CD4-positive, alpha-beta T cell treated with Interleukin-4 for 1 hour (primary cell): Measurements from ENCODE around the gene APOL2.
"Not testable (repeated sequence)": the region's sequence is repeated elsewhere in the genome, so short reads cannot be mapped to it uniquely, and the experiment has no call there.

Source experiments
- DNase-seq, 2 donors: peaks; one replicate each; pipeline ENCODE4 v3.0.0-alpha.2; 2020 to 2022

APOL2 gene

DNA sequence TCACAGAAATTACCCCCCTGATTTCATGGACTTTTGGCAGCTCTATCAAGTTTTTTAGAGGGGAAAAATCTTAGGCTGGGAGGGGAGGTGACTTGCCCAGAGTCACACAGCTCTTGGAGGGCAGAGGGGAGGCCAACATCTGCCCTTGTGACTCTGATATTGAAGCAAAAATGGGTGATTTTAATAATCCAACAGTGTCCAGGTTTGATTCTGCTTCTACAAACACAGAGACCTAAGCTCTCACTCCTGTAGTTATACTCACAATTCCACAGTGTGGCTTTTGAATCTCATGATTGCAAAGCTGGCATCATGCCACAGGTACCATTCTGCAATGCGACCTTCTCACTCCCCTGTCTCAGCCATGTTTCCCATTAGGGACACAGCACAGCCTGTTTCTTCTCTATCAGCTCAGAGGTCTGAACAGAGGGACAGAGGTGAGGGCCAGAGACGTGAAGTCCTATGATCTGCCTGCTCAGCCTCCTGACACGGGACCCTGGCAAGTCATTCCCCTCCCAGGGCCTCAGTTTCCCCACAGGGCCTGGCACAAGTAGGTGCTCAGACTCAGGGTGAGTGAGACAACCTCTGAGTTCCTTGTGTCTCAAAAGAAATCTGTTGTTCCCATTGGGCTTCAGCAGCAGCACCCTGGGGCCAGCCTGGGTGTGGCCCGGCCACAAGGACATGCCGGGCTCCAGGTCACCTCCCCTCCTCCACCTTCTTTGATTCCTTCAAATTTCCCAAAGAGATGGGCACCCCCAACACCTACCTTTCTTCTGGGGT, 766 bp downstream of the APOL2 start:
- DNase-seq: no peak

DNA sequence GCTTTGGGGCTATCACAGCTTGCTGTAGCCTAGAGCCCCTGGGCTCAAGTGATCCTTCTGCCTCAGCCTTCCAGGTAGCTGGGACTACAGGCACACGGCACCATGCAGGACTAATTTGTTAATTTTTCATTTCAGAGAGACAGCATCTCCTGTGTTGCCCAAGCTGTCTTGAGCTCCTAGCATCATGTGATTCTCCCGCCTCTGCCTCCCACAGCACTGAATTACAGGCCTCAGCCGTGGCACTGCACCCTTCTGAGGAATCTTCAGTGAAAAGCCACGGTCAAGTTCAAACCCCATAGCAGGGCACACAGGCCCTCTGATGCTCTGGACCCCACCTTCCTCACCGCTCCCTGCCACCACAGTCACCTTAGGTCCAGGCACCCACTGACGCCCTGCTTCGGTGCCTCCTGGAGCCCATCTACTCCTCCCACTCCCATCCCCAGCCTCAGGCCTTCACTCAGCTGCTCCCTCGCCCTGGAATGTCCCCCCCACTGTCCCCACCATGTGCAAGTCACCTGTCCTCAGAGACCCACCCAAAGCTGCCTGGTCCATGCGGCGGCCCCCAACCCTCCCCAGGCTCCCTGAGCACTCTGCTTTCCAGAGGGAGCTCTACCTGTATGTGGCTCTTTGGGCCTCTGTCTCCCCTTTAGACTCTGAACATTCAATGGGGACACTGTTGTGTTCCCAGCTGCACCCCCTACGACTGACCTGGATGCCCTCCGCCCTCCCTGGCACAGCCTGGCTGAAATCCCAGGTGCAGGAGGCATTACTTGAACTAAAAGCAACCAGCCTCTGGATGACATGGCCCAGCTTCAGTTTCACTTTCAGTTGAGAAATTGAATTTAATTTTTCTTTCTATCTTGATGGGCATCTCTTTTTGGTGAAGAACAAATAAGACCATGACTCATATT, 1.6 kb downstream of the APOL2 start:
- peak in 1 of 2 donors; percentile 41 for DNase-seq

DNA sequence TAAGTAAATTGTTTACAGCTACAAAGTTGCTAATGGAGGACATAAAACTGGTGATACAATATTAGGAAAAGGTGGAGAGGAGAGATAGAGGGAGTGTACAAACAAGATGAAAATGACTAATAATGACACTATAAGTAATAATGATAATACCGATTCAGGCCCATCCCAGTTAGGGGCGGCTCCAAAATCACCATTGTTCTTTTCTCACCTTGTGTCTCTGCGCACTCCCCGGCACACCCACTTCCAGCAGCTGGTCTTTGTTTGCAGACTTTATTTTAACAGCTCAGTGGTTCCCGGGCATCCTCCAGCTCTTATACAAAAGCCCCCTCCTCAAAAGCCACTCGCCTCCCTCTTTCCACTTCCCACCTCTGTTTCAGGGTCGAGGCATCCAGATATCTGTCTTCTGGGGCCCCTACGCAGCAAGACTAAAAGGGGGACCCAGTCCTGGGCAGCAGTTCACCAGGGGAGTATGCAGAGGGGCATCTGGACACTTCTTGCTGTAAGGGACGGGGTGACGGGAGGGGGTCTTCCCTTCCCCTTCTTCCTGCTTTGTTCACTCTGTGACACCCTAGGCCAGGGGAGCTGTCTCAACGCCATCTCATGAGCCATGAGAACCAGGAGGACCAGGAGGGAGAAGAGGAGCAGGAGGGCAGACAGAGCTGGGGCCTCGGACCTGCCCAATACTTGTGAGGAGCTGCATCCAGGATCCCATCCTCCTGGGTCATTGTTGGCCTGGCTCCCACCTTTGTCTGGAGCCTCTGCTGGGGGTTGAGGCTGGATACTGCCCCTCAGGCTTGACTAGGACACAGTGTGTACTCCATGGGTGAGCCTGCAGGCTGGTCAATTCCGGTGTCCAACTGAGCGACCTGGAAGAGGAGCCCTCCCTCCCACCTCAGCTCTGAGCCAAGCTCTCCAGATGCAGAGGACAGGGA, 2.7 kb downstream of the APOL2 start:
- DNase-seq: no peak

DNA sequence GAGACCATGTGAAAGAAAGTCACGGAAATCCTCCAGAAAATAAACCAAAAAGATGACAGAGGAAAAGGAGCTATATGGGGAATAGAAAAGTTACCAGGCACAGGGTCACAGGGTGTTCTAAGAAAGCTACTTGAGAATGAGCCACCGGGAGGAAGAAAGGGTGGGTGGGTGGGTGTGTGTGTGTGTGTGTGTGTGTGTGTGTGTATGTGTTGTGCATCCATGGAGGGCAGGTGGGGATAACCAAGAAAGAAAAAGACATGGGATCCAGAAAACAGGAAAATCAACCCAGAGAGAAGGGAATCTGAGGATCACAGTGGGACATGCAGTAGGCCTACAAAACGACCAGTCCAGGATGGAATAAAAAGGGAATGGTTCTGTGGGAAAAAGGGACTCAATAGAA, 3.7 kb downstream of the APOL2 start:
- DNase-seq: no peak

DNA sequence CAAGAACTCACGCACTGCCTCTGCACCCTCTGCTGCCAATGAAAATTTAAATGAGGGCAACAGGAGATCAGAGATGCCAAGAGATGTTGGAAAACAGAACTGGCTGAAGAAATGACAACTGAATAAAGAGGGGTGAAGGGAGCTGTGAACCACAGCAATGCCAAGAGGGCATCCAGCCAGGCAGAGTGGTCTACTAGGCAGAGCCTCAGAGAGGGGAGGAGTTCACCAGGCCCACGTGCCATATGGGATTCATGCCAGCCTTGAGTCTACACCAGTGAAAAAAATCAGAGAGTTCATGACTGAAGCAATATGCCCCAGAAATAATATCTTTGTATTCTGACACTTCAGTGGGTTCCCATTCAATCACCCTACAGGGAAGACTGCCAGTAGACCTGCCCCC, 4.4 kb downstream of the APOL2 start:
- no peak for DNase-seq

DNA sequence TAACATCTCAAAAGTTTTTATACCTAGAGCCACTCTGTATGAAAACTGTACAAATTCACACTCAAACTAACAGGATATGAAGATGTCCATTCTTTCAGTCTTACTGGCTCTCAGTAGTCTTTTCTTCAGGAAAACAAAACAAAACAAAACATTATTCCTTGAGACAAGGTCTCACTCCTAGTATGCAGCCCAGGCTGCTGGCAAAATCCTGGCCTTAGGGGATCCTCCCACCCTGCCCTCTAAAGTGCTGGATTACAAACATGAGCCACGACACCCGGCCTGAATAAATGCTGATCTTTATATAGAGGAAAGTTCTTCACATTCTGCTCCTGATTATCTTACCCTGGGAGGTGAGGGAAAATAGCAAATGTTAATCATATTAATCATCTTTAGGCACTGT, 5.1 kb downstream of the APOL2 start:
- no peak for DNase-seq

DNA sequence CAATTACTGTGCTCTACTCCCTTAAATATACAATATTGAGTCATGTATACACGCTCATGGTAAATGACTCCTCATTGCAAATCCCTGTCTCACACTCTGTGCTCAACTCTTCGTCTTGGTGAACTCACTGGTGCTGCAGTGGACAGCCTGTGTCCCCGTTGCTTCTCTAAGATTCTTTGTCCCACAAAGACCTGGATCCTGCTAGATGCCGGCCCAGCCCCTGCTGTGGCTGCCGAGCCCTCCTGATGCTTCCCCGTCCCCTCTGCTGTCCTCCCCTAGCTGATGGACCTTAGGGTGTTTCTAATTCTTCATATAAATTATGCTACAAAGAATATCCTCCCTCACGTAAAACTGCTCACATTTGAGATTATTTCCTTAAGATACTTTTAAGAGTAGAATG, 5.5 kb downstream of the APOL2 start:
- no peak for DNase-seq

DNA sequence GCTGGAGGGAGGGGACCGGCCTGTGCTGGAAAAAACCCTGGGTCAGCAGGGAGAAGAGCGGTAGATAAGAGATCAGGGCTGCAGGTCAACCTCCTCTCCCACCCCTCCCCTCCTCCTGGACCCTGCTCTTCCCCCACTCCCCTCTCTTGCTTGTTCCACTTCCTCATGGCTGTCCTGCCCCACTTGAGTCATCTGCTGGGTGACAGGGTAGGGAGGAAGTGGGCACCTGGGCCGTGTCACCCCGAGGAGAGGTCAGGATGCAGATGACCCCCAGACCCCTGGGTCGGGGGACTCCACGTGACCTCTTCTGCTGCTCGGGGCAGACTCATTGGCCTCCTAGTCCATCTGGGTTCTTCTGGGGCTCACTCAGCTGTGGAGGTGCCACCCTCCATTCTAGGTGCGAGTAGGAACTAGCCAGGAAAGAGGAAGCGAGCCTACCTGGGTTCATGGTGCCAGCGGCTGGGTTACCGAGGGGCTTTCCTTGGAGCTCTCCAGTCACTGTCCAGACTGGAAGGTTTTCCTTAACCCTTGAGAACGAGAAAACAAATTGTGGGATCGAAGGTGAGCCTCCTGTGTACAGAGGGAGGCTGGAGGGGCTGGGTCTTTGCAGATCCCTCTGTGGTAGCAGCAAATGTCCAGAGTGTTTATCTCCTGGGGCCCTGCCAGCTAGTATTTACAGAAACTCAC, 6.5 kb downstream of the APOL2 start:
- DNase-seq: no peak

DNA sequence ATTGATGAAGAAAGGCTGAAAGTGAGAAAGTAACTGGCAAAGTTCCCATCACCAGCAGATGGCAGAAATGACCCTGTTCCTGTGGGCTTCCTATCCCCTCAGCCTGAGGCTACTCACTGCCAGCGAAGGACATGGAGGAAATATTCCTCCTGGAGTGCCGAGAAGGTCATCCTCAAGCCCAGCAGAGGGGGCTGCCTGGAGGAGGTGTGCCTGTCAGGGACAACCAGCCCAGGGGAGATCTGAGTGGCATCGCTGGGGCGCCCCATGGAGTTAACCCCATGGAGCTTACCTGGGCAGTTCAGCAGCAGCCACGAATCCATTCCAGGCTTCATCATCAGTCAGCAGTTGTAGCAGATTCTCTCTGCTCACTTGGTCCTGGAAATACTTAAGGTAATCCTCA, 8.3 kb downstream of the APOL2 start:
- not testable (repeated sequence) for DNase-seq

DNA sequence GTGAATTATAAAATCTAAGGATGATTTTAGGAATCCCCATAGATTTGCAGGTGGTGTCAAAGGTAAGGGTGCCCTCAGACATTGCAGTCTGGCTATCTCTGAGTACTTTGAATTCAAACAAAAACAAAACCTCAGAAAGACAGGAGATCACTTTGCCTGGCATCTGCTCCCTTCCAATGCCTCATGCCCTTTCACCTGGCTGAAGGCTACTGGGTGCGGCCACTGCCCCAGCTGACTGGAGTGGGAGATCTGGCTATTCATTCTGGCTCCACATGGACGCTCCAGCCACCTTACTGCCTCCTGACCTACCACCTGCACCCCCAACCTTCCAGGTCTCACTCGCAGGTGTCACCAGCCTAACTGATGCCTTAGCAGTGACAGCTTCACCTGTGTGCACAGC, 9.7 kb downstream of the APOL2 start:
- not testable (repeated sequence) for DNase-seq

DNA sequence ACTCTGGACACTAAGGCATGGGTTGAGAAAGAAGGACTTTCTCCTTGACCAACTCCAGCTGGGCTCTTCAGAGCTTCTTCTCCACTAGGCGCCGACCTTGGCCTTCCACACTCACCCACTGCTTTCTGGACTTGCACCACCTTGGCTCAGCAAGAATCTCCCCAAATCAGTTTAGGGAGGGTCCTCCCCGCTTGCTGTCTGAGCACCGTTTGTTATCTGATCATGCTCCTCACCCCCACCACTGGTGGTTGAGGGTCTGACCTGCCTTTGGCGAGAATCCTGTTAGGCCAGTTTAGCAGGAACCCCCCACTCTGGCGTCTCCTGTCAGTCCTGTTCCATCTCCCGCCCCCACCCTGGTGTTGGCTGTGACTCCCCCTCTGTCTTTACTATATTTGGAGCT, 10.4 kb downstream of the APOL2 start:
- no peak for DNase-seq

DNA sequence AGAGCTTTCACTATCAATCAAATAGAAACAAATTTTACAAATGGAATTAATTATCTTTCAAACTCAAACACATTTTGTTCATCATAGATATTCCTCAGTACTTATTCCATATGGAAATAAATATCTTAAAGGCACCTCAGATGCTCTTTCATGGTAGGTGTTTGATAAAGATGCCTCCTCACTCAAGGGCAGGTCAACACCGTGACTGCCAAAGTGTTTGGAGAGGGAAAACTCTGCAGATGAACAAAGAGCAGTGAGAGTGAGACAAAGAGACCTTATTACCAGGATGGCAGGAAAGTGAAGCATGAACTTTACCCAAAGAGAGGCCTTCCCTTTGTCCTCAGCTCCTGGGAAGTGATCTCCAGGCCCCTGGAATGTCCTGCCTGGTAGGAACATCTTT, 11.0 kb downstream of the APOL2 start:
- not testable (repeated sequence) for DNase-seq

DNA sequence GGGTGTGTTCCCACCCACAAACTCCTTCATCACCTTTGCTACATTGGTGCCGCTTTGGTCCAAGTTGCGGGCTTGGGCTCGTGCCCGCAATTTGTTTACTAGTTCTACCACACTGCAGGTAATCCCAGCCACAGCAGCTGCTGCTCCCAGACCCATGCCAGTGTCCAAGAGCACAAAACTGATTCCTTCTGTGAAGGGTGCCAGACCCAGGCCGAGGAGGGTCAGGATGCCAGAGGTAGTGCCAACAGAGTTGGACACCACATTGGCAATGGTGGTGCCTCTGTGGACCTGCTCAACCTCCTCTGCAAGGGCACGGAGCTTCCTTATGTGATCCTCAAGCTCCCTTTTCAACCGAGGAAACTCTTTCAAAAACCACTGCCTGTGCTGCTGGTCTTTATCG, 11.5 kb downstream of the APOL2 start:
- no peak for DNase-seq

DNA sequence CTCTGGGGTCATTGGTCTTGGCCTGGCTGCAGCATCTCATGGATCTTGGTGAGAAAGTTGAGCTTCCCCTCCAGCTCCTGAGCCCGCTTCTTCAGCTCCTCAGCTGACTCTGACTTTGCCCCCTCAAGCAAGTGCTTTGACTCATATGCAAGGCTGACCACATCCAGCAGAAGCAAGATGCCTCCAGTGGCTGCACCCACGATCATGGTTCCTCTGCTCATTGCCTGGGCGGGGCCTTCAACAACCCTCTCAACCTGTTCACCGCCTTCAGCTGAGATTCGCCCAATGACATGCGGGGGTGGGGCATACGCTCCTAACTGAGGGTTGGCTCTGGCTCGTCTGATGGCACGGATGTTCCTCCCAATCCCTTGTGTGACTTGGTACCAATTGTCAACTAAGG, 11.9 kb downstream of the APOL2 start:
- no peak for DNase-seq

DNA sequence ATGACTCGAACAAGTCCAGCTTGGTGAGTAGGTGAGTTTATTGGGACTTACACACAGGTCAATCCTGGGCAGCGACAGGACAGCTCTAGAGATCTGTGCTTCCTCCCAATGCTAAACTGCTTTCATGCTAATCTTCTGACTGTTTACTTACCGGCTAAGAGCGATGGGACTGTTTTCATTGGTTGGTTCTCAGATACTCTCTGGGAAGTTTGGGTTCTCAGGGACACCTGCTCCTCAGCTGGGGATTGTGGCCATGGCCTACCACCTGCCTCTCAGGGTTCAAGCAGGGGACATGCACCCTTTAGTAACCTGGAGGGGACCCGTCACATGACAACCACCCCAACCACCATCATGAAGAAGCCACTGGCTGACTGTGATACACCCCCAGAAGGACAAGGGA, 13.1 kb downstream of the APOL2 start:
- no peak for DNase-seq

DNA sequence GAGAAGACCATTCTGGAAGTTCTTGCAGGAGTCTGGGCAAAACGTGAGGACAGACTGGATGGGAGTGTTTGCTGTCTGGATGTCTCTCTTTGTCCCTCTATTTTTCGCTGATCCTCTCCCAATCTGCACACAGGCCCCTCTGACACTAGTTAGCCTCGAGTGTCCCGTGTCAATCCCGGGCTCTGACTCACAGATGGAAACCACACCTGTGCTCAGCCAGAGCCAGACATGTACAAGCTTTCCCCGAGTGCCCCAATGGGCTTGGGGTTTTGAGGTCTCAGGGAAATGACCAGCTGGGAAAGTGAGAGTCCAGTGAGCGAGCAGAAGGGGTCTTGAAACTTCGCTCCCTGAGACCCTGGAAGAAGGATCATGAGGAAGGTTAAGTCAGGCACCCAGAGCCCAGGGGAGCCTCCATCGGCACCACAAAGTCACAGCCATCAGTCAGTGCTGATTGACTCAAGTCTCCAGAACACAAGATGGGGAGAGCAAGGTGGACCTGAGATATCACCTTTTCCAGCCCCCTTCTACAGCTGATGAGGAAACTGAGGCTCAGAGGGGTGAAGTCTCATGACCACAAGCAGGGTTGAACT, 13.9 kb downstream of the APOL2 start:
- DNase-seq: no peak

DNA sequence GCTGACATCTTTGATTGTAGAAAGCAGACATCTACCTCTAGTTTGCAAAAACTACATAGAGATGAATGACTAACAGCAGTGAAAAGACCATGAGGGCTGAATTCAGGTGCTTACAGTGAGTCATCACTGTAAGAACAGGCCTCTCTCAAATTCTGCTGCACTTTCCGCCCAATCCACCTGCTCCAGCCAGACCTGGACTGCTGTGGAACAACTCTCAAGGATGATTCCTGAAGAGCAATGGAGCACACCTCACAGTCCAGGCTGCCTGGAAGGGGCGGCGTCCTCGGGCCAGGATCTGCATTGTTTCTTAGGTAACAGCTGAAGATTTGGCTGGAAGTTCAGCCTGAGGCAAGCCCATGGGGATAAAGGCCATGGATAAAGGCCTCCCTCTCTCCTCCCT, 15.1 kb downstream of the APOL2 start:
- no peak for DNase-seq

DNA sequence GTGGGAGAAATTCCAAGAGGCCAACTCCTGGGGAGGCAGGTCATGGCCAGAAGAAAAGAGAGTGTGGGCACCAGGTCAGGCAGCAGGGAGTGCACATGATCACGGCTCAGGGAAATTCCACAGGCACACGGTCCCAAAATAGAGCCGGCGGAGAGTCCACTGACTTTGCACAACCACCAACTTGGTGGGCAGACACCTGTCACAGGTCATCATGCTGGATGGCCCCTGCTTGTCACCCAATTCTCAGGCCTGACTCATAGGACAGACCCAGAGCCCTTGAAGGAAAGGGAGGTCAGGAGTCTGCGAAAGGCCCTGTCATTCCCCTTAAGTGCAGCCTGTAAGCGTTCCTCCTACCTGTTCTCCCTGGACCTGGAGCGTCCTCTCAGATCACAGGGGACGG, 15.8 kb downstream of the APOL2 start:
- no peak for DNase-seq

DNA sequence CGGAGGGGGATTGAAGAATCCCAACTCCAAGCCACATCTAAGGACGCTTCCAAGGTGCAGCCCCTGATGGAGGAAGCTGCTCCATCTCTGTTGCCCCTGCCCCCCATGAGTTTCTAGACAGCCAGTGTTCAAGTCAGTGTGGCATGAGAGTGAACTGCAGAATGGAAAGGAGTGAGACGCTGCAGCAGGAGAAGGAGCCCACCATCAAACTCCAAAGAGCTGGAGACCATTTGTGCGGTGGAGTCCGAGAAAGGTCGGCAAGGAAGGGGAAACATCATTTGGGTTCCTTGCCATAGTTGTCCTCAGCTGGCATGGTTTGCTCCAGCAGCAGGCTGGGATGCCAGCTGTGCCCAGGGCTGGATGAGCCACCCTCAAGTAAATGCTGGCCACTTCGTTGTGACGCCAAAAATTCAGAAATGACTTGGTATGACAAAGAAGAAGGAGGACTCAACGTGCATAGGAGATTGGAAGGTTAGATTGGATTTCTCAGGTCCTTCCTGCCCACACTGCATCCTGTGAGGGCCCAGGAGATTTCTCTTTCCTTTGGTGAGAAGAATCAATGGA, 16.4 kb downstream of the APOL2 start:
- no peak for DNase-seq

DNA sequence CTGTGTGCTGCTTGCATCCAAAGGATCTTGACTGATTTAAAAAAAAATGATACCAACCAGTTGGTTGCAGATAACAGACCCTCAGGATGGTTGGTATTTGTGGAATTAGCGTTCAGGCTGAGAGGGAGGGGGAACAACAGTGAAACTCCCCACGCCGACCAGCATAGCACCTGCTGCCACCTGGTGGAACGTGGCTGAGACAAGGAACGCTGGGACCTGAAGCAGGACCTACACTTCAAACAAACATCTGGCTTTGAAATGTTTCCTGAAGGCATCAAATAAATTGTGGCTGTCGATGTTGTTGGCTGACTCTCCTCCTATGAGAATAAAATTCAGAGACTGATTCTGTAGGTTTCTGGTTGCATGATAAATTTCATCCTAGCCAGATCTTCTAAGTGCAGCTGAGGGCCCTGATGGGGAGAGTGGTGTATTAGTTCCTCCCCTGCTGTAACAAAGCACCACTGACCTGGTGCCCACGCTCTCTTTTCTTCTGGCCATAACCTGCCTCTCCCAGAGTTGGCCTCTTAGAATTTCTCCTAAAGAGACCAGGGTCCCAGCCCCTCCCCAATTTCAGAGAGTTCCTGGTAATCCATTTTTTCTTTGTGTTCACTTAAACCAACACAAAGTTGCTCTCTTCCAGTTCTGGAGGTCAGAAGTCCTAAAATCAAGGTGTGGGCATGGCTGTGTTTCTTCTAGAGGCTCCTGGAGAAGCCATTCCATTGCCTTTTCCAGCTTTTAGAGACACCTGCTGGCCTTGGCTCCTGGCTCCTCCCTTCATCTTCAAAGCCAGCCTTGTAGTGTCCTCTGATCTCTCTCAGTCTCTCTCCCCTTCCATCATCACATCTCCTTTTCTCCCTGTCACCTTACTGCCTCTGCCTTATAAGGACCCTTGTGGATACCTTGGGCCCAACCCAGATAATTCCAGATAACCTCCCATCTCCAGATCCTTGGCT, 17.3 kb downstream of the APOL2 start:
- peak; percentile 46 to 48 for DNase-seq
